NCI-H146 (cell line): Measurements from ENCODE around the gene TRDN.
"Not testable (repeated sequence)": the region's sequence is repeated elsewhere in the genome, so short reads cannot be mapped to it uniquely, and the experiment has no call there.

ENCODE experiments used
- DNase-seq: peaks from one replicate; lab custom pipeline; 2025; lab: John Stamatoyannopoulos, UW

TRDN gene

DNA sequence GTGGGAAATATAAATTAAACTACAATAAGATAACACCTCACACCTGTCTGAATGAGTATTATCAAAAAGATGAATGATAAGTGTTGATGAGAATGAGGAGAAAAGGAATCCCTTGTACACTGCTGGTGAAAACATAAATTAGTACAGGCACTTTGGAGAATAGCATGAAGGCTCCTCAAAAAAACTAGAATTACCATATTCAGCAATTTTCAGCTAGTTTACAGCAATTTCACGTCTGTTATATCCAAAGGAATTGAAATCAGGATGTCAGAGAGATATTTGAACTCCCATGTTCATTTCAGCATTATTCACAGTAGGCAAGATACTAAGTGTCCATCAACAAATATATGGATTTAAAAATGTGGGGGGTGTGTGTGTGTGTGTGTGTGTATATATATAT, 348.1 kb downstream of the TRDN start:
- DNase-seq, result no peak

DNA sequence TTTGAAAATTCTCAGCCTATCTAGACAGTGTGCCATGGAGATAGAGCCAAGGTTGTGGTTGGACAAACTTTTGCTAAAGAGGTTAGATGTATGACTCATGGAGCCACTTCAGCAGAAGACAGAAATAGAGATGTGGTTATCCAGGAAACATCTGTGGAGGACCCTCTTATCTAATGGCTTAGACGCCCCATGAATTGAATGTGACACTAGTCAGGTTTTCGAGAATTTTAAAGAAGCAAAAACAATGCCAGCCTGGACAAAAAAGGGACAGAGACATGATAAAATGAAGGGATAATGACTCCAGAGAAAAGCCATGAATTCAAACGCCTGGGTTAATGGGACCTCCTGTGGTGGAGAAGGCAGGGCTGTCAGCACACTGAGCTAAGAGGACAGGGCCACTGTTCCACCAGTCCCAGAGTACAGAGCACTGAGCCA, 360.2 kb downstream of the TRDN start:
- peak; percentile 93 for DNase-seq

DNA sequence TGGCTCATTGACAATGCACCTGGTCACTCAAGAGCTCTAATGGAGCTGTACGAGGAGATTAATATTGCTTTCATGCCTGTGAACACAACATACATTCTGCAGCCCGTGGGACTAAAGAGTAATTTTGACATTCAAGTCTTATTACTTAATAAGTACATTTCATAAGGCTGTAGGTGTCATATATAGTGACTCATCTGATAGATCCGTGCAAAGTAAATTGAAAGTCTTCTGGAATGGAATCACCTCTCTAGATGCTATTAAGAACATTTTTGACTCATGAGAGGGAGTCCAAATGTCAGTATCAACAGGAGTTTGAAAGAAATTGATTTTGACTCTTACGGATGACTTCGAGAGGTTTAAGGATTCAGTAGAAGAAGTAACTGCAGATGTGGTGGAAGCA, 372.8 kb downstream of the TRDN start:
- no peak for DNase-seq

- DNase-seq, result no peak
Observed at GRCh38 chr6:123240626-123241025, 396.1 kb downstream of the TRDN start.

- DNase-seq, result no peak
Observed at GRCh38 chr6:123233336-123233735, 403.4 kb downstream of the TRDN start.

GRCh38 chr6:123227789-123228188, 409.0 kb downstream of the TRDN start:
- DNase-seq, result not testable (repeated sequence)

GRCh38 chr6:123226398-123226797, 410.4 kb downstream of the TRDN start:
- DNase-seq, result no peak

DNA sequence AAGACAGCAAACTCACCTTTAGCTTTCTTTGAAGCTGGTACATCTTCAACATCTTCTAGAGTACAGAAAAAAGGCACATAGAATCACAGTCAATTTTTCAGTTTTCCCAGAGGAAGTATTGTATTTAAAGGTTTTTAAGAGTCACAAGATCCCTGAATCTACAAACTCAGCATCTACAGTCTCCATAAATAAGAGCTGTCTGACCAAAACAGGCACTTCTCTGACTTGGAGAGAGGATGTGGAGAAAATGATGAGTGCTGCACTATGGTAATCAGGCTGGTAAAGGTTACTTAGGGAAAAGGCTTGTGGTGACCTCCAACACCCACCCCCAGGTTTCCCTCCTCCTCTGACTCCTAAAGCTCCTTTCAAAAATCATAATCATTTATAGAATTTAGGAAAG, 412.7 kb downstream of the TRDN start:
- DNase-seq, result no peak

DNA sequence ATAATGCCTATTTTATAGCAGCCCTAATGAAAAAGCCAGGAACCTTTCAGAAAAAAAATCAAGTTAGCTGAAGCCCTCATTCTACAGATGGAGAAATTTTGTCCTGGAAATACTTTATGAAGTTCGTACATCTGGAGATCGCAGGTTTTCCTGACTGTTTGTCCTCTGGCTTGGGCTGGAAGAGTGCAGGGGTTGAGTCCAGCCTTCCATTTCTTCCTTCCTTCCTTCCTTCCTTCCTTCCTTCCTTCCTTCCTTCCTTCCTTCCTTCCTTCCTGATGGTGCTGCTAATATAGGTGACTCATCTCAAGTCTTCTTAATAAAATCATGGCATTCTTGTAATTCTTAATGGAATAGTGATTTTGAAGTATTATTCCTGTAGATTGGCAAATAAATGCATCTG, 413.3 kb downstream of the TRDN start:
- DNase-seq, result no peak

DNA sequence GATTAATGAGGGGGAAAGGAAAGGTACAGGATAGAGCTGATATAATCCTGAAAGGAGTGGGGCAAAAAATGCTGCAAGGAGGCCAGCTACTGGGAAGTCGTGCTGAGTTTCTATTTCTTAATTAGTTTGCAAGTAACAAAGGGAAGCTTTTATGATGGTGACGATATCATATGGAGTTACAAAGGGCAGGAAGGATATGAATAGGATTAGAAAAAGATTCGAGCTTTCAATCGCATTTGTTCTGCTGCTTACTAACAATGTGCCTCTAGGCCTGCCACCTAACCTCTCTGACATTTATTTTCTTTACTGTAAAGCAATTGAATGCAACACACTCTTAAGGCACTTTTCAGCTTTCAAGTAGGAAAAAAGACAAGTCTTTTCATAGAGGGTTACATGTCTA, 421.5 kb downstream of the TRDN start:
- DNase-seq, result peak; percentile 36

- no peak for DNase-seq
Observed at GRCh38 chr6:123214433-123214832, 422.3 kb downstream of the TRDN start.

DNA sequence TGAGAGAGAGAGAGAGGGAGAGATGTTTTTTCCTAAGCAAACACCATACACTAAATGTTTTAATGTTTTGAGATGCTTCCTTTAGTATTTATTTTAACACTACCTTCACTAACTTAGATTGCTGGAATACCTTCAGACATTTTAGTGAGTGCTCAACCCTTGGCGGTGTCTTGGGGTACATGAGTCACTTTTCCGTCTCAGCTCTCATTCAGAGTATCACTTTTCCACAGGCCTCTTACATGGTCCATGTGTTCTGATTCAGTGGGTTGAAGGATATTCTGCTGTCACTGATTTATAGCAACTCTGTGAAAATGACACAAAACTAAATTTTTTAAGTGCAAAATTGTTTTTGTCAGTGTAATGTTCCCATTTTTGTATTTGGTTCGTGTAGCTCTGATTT, 422.8 kb downstream of the TRDN start:
- DNase-seq, result no peak

DNA sequence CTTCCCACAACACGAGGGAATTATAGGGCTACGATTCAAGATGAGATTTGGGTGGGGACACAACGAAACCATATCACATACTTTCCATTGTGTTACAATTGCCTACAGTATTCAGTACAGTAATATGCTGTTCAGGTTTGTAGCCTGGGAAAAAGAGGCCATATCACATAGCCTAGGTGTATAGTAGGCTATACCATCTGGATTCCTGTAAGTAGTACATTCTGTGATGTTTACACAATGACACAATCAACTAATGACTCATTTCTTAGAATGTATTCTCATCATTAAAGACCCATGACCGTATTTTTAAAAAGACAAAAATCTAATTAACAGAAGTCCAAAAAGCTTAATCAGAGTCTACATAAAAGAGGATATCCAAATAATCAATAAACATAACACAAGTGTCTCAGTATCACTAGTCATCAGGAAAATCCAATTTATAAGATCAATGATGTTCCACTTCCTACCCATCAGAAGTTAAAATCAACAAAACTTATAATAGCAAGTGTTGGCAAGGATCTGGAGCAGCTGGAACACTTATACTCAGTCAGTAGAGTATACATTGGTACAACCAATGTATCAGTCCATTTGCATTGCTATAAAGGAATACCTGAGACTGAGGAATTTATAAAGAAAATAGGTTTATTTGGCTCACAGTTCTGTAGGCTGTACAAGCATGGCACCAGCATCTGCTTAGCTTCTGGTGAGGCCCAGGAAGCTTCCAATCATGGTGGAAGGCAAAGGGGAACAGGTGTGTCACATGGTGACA, 424.8 kb downstream of the TRDN start:
- no peak for DNase-seq

- DNase-seq, result no peak
Observed at GRCh38 chr6:123210645-123211044, 426.1 kb downstream of the TRDN start.

- DNase-seq, result no peak
Observed at GRCh38 chr6:123207967-123208510, 428.7 kb downstream of the TRDN start.

- DNase-seq, result no peak
Observed at GRCh38 chr6:123203928-123204327, 432.8 kb downstream of the TRDN start.

GRCh38 chr6:123201869-123202372, 434.8 kb downstream of the TRDN start:
- DNase-seq, result no peak

DNA sequence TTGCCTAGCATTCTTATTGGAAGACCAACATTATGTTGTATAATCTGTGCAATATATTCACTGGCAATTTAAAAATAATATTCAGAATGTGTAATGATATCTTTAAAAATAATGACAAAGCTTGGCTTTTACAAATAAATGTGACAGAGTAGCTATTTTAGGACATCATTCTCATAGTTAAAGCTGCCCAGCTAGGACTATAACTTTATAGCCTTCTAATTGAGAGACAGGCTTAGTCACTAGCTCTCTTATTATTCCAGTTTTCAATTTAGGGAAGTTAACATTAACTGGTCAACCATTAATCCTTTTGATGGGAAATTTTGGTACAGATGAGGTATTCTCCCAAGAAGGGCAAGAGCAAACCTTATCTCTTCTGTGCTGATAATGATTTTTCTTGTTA, 443.5 kb downstream of the TRDN start:
- no peak for DNase-seq

DNA sequence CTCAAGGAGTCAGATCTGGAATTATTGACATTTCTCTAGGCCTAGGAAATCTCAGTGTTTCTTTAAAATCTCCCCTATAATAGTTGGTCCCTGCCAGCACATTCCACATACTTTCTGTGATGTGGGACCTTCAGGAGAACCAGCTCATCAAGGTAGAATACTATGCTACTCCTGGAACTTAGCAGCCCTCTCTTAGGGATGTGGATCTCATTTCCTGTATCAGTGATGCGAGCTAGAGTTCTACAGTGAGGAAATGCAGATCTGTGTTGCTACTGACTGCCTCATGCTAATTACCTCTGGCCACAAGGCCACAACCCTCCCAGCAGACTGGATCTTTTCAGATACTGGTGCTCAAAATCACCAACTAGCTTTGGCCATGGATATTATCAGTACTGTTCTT, 446.9 kb downstream of the TRDN start:
- DNase-seq, result no peak

DNA sequence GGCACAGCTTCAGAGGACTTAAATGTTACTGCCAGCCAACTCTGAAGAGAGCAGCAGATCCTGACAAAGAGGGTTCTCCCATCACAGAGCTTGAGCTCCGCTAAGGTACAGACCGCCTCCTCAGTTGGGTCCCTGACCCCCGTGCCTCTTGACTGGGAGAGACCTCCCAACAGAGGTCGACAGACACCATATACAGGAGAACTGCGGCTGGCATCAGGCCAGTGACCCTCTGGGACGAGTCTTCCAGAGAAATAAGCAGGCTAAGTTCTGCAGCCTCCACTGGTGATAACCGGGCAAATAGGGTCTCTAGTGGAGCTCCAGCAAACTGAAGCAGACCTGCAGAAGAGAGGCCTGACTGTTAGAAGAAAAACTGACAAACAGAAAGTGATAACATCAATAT, 453.8 kb downstream of the TRDN start:
- DNase-seq, result no peak

- no peak for DNase-seq
Observed at GRCh38 chr6:123176706-123177105, 460.0 kb downstream of the TRDN start.

- DNase-seq, result no peak
Observed at GRCh38 chr6:123171341-123172115, 465.2 kb downstream of the TRDN start.

GRCh38 chr6:123169774-123170095, 467.0 kb downstream of the TRDN start:
- DNase-seq, result no peak
